Measurements from ENCODE around the gene MAGEB4. TPM values are rescaled to one million over a fixed set of nuclear protein-coding genes. Genes with fewer than 3 reads are reported as not detected.

Gene MAGEB4
- total RNA-seq, 2 experiments from 2014 or later = not detected

- ChIA-PET POLR2A (no interaction called here), CTCF (no interaction called here)
- intact Hi-C loops (cut with DNase I, micrococcal nuclease) = no loop called here
- H3K4me3 Mint-ChIP-seq = no peak overlapping the region
- H3K4me1 Mint-ChIP-seq = no peaks in the 10 kb centered on the region
- ATAC-seq (no peak), DNase-seq (no peak)
- H3K27ac Mint-ChIP-seq = no peak overlapping the region
- no peaks in the 10 kb centered on the region for H3K9me3 Mint-ChIP-seq (ENCODE audit: low read depth)
- H3K27me3 Mint-ChIP-seq = no peaks in the 10 kb centered on the region
- H3K36me3 Mint-ChIP-seq (ENCODE audit: low read depth) = no peaks in the 10 kb centered on the region
Measured at GRCh38 chrX:30248854-30249253, 7.1 kb downstream of the MAGEB4 start.

- ChIA-PET CTCF (no interaction called here), POLR2A (no interaction called here)
- DNase-seq (no peak), ATAC-seq (no peak)
- intact Hi-C loops (cut with DNase I, micrococcal nuclease) = no loop called here
- no peak overlapping the region for H3K4me3 Mint-ChIP-seq
- H3K9me3 Mint-ChIP-seq (ENCODE audit: low read depth) = no peaks in the 10 kb centered on the region
- H3K27me3 Mint-ChIP-seq = no peaks in the 10 kb centered on the region
- H3K27ac Mint-ChIP-seq = no peak overlapping the region
- no peaks in the 10 kb centered on the region for H3K36me3 Mint-ChIP-seq (ENCODE audit: low read depth)
- no peaks in the 10 kb centered on the region for H3K4me1 Mint-ChIP-seq
Measured at GRCh38 chrX:30253257-30253656, 11.5 kb downstream of the MAGEB4 start.

- H3K27ac Mint-ChIP-seq = no peak overlapping the region
- intact Hi-C loops (cut with DNase I, micrococcal nuclease) = no loop called here
- CTCF ChIA-PET = interaction anchor here (0.6 kb wide), 1 partner anchor 73 kb away, joined by 3 read pairs; no protein-coding TSS in a partner anchor
Measured at GRCh38 chrX:30259927-30260326, 18.1 kb downstream of the MAGEB4 start.

DNA sequence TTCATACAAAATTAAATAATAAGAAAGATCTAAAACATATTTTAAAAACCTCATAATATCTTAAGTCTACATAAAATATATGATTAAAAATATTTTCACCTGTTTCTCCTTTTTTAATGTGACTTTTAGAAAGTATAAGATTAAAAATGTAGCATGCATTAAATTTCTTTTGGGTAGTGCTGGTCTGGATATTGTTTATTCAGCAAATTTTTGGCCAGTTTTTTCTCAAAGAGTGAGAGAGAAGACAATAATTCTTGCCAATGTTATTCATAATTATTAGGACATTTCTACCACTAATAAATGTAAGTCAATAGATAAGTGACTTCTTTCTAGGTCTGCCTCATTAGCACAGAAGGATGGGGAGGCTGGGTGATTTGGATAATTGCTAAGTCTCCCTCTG lies 19.2 kb downstream of the MAGEB4 start:
- Mint-ChIP-seq H3K27ac (no peak overlapping the region), H3K9me3 (ENCODE audit: low read depth) (no peaks in the 10 kb centered on the region), H3K36me3 (ENCODE audit: low read depth) (no peaks in the 10 kb centered on the region), H3K4me1 (no peaks in the 10 kb centered on the region), H3K4me3 (no peak overlapping the region), H3K27me3 (no peaks in the 10 kb centered on the region)
- CTCF ChIA-PET = no interaction called here
- DNase-seq = no peak
- POLR2A ChIA-PET = no interaction called here
- ATAC-seq = no peak
- intact Hi-C loops (cut with DNase I, micrococcal nuclease) = no loop called here

More at GRCh38 chrX:30259927-30260326, 18.1 kb downstream of the MAGEB4 start:
- DNase-seq (no peak), ATAC-seq (no peak)
- no peaks in the 10 kb centered on the region for H3K9me3 Mint-ChIP-seq (ENCODE audit: low read depth)
- POLR2A ChIA-PET = no interaction called here
- no peaks in the 10 kb centered on the region for H3K36me3 Mint-ChIP-seq (ENCODE audit: low read depth)
- no peaks in the 10 kb centered on the region for H3K27me3 Mint-ChIP-seq
- H3K4me3 Mint-ChIP-seq = no peak overlapping the region
- no peaks in the 10 kb centered on the region for H3K4me1 Mint-ChIP-seq

DNA sequence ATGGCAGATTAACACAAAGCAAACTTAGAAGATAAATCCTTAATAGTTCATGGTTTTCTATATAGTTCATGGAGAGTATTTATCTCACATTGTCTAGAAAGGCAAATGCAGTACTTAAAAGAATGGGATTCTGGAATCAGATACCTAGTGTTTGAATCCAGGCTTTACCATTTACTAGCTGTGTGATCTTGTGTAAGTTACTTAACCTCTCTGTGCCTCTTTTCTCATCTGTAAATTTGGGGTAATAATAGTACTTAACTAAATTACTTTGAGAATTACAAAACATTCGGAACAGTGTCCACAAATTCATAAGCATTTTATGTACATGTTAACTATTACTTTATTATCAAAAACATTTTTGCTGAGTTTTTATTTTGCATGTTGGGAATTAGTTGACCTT lies 21.0 kb downstream of the MAGEB4 start:
- no peaks in the 10 kb centered on the region for H3K36me3 Mint-ChIP-seq (ENCODE audit: low read depth)
- no peaks in the 10 kb centered on the region for H3K27me3 Mint-ChIP-seq
- no peak overlapping the region for H3K4me3 Mint-ChIP-seq
- intact Hi-C loops (cut with DNase I, micrococcal nuclease) = no loop called here
- POLR2A ChIA-PET = no interaction called here
- CTCF ChIA-PET = no interaction called here
- DNase-seq (no peak), ATAC-seq (no peak)
- H3K27ac Mint-ChIP-seq = no peak overlapping the region
- no peaks in the 10 kb centered on the region for H3K4me1 Mint-ChIP-seq
- H3K9me3 Mint-ChIP-seq (ENCODE audit: low read depth) = no peaks in the 10 kb centered on the region

DNA sequence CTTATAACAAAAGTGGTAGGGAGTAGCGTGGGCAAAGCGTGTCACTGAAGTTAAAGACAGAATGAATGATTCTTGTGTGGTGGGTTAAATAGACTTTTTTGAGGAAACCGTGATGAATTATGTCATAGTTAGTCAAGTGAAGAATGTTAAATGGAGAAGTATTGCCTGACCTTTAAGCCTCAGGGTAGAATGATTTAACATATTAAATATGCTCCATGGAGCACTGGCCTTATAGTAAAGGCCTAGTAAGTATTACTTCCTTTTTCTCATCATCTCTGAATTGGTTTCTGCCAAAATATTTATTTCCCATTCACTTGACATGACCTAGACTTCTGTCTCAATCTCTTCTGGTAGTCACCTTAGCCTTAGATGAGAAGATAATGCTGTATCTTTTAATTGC lies 28.8 kb downstream of the MAGEB4 start:
- DNase-seq (no peak), ATAC-seq (no peak)
- intact Hi-C loops (cut with DNase I, micrococcal nuclease) = no loop called here
- POLR2A ChIA-PET = no interaction called here
- no peaks in the 10 kb centered on the region for H3K9me3 Mint-ChIP-seq (ENCODE audit: low read depth)
- H3K27me3 Mint-ChIP-seq = peaks cover 2% of the 10 kb centered on the region
- no peak overlapping the region for H3K4me3 Mint-ChIP-seq
- H3K27ac Mint-ChIP-seq = no peak overlapping the region
- CTCF ChIA-PET = no interaction called here
- H3K4me1 Mint-ChIP-seq = no peaks in the 10 kb centered on the region
- no peaks in the 10 kb centered on the region for H3K36me3 Mint-ChIP-seq (ENCODE audit: low read depth)

DNA sequence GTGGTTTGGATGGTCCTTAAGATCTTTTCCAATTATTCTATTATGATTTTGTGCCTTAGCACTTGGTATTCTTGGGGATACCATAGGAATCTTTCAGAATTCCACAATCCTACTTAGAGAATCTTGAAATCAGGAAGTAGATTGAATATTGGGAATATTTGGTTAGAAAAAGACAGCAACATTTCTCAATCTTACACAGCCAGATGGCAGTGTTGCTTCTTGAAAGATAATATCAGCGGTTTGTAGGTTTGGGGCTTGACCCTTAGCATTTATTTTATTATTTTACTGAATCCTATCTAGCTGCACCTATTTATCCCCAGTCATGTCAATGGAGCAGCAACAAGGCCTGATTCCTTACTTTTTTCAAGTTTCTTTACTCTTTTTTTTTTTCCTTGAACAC lies 33.7 kb downstream of the MAGEB4 start:
- intact Hi-C loops (cut with DNase I, micrococcal nuclease) = loop anchor here in 1 of 2 experiments (2.0 kb wide), 1 partner anchor 229 kb away; no protein-coding TSS in a partner anchor
- CTCF ChIA-PET = no interaction called here

GRCh38 chrX:30278365-30278764 lies 36.6 kb downstream of the MAGEB4 start:
- Mint-ChIP-seq H3K36me3 (ENCODE audit: low read depth) (no peaks in the 10 kb centered on the region), H3K4me1 (peaks cover 6% of the 10 kb centered on the region), H3K4me3 (no peak overlapping the region), H3K9me3 (ENCODE audit: low read depth) (no peaks in the 10 kb centered on the region), H3K27me3 (no peaks in the 10 kb centered on the region), H3K27ac (no peak overlapping the region)
- ATAC-seq (no peak), DNase-seq (no peak)
- ChIA-PET POLR2A (no interaction called here), CTCF (no interaction called here)
- intact Hi-C loops (cut with DNase I, micrococcal nuclease) = no loop called here

More for the DNA sequence above, 33.7 kb downstream of the MAGEB4 start:
- H3K27ac Mint-ChIP-seq = no peak overlapping the region
- no peak for ATAC-seq
- peaks cover 6% of the 10 kb centered on the region for H3K4me1 Mint-ChIP-seq
- POLR2A ChIA-PET = no interaction called here
- H3K36me3 Mint-ChIP-seq (ENCODE audit: low read depth) = no peaks in the 10 kb centered on the region
- H3K4me3 Mint-ChIP-seq = no peak overlapping the region
- DNase-seq = no peak
- H3K27me3 Mint-ChIP-seq = peaks cover 2% of the 10 kb centered on the region
- no peaks in the 10 kb centered on the region for H3K9me3 Mint-ChIP-seq (ENCODE audit: low read depth)

- Mint-ChIP-seq H3K9me3 (ENCODE audit: low read depth) (no peaks in the 10 kb centered on the region), H3K27me3 (no peaks in the 10 kb centered on the region), H3K4me1 (peaks cover 9% of the 10 kb centered on the region), H3K4me3 (no peak overlapping the region), H3K27ac (no peak overlapping the region), H3K36me3 (ENCODE audit: low read depth) (no peaks in the 10 kb centered on the region)
- ATAC-seq (no peak), DNase-seq (no peak)
- ChIA-PET CTCF (no interaction called here), POLR2A (no interaction called here)
- intact Hi-C loops (cut with DNase I, micrococcal nuclease) = no loop called here
Measured at GRCh38 chrX:30280428-30280827, 38.6 kb downstream of the MAGEB4 start.

- intact Hi-C loops (cut with DNase I, micrococcal nuclease) = no loop called here
- no peak overlapping the region for H3K4me3 Mint-ChIP-seq
- H3K27me3 Mint-ChIP-seq = no peaks in the 10 kb centered on the region
- ATAC-seq = no peak
- ChIA-PET POLR2A (no interaction called here), CTCF (no interaction called here)
- no peaks in the 10 kb centered on the region for H3K36me3 Mint-ChIP-seq (ENCODE audit: low read depth)
- H3K27ac Mint-ChIP-seq = no peak overlapping the region
- H3K9me3 Mint-ChIP-seq (ENCODE audit: low read depth) = no peaks in the 10 kb centered on the region
- DNase-seq = no peak
- peaks cover 9% of the 10 kb centered on the region for H3K4me1 Mint-ChIP-seq
Measured at GRCh38 chrX:30282527-30282926, 40.7 kb downstream of the MAGEB4 start.

- DNase-seq (no peak), ATAC-seq (peak; percentile 53)
- CTCF ChIA-PET = no interaction called here
- no peaks in the 10 kb centered on the region for H3K27me3 Mint-ChIP-seq
- no peak overlapping the region for H3K27ac Mint-ChIP-seq
- H3K4me1 Mint-ChIP-seq = peaks cover 9% of the 10 kb centered on the region
- intact Hi-C loops (cut with DNase I, micrococcal nuclease) = no loop called here
- H3K4me3 Mint-ChIP-seq = no peak overlapping the region
- POLR2A ChIA-PET = no interaction called here
- H3K36me3 Mint-ChIP-seq (ENCODE audit: low read depth) = no peaks in the 10 kb centered on the region
- no peaks in the 10 kb centered on the region for H3K9me3 Mint-ChIP-seq (ENCODE audit: low read depth)
Measured at GRCh38 chrX:30283456-30284200, 41.8 kb downstream of the MAGEB4 start.
